Ecto neural progenitor cell (in vitro differentiated cells): ENCODE data around the gene TUBB2B.

Experiments used
- DNase-seq: peaks from one replicate; pipeline ENCODE4 v3.0.0-alpha.2; 2018; ENCODE audit warnings: low spot score

Gene TUBB2B

DNA sequence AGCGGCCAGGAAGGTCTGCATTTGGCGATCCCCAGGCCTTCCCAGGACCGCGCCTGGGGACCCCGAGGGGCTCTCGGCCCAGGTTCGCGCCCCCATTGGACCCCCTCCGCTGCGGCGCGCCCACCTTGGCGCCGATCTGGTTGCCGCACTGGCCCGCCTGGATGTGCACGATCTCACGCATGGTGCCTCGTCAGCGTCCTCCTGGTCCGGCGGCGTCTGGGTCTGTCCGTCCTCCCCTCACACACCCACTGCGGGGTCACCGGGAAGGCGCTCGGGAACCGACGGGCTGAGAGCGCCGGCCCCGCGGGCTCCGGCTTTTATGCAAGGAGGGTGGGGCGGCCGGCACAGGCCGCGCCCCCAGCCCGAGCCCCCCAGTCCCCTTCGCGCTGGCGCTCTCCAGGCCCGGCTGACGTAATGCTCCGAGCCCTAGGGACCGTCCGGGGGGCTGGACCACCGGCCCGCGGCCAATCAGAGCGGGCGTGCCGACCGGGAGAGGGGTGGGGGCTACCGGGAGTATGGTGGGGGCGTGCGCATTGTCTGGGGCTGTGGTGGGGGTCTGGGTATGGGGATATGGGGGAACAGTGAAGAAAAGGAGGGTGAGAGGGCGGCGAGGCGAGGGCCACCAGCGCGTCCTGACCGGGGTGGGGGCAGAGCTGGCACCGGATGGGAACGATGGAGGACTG, at the start of gene TUBB2B:
Gene TUBB2B, minus strand, starts transcription at position 291 of the 683 bp plus-strand sequence. Its CDS starts 110 bp downstream, at position 181.
- DNase-seq, result peak; percentile 94

DNA sequence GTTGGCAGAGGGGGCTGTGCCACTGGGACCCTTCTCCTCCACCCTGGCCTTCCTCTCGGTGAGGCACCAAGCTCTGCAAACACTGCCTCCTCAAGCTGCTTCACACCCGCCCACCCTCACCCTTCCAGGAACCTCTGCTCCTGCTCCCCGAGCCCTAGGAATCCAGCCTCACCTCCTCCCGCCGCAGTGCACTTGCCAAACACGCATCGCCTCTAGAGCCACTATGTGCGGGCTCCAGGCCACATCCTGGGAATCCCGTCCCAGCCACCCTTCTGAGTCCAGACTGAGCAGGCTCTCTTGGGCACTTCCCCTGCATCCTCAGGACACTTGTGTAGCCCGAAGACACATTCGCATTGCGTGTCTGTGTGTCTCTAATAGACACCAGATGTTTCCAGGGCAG, 49.8 kb upstream of the TUBB2B start:
- DNase-seq, result no peak

DNA sequence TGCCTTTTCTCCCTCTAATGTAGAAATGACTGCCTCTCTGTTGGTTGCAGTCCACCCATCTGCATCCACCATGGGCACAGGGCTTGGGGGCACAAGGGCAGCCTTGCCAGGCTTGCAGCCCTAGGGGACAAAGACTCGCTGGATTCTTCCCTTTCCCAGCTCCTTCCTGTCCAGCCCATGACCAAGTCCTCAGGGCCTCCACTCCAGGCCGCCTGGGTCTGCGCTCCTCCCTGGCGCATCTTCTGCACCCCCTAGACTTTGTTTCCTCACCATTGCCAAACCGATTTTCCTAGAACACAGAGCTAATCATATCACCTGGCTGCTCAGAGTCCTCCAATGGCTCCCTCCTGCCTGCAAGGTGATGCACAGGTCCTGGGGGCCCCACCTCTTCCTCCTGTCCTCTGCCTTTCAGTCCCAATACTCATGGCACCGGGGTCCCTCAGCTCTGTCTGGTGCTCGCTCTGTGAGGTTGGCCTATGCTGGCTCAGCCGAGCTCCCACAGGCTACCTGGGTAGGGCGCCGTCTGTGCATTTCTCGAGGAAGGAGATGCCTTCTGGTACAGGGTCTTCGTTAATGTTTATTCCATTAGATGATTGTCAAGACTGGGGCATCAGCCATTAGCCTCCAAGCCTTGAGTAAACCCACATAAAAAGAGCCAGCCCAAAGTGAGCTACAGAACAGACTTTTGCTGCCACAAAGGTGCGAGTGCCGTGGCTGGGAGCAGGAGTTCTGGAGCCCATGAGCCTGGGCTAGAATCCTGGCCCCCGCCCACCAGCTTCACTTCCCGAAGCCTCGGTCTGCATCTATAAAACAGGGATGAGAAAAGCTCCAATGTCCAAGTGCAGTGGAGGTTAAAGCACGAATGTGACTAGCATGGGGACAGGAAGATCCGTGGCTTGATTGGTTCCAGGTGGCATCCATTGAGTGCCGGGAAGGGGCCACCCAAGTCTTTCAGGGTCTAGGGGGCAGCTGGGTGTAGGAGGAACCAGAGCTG, 49.0 kb upstream of the TUBB2B start:
- no peak for DNase-seq

DNA sequence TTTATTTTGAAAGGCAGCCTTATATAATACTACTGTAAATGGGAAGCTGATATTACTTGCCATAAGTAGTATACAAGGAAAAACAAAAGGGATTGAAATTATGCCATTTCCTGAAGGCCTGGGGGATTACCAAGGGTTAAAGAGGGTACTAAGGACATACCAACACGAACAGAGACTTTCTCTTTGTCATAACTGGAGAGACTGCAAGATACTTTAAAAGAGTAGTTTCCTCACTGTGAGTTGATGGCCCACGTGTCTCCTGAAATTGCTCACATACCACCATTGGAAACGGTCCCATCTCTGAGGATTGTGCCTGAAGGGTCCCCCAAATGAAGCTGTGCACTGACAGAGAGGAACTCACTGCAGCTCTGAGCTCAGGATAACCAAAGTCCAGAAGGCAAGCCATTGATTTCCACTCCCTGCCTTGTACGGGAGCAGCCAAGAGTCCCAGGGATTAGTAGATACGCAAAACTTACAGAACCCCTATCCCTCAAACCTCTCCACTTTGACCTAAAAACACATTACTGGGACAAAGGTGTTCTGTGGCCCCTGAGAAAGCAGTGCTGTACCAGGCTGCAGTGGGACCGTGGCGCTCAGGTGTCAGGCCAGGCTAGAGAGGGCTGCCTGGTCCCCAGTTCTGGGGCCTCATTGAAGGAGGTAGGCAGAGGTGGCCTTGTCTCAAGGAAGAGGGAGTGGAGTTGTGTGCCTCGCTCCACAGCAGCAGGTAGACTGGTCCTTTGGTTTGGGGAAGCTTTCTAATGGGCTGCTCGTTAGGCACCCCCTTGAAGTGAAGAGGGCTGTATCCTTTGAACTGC, 46.5 kb upstream of the TUBB2B start:
- no peak for DNase-seq

DNA sequence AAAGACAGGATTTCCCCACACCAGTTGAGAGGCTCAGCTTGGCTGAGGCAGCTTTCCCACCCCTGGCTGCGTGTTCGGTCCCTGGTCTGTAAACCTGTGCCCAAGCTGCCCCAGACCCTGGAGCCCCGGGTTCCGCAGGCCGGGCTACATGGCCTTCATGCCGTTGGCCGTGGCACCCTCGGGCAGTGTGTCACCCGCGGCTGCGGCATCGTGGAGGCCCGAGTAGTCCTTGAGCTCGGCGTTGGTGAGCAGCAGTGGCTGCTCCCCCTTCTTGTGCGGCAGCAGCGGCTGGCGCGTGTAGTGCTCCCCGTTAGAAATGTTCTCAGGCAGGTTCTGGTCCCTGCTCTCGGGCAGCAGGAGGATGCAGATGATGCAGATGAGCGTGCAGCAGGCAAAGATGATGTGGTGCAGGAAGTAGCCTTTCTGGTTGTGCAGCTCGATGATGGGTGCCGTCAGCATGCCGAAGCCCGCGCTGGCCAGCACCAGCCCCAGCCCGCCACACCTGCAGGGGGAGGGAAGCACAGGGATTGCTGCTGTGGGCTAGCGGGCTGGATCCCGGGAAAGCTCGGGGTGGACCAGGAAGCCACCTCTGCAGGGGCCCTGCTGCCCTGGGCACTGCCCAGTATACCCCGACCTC, 45.6 kb upstream of the TUBB2B start:
- no peak for DNase-seq

DNA sequence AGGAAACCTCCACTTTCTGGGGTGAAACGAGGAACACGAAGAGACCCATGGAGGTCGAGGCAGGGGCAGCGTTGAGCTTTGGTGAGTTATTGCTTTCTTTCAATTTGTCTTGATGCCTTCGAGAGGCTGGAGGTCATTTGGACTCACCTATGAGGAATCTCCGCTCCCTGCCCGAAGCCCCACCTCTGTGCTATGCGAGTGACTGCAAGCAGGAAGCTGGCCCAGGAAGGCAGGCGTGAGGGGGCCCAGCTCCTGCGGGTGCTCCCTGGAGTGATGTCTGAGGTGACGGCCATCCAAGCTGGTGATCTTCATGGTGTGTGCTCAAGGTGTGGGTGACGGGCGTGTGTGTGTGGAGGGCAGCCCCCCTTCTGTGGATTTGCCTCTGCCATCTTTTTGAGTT, 44.3 kb upstream of the TUBB2B start:
- DNase-seq, result no peak

DNA sequence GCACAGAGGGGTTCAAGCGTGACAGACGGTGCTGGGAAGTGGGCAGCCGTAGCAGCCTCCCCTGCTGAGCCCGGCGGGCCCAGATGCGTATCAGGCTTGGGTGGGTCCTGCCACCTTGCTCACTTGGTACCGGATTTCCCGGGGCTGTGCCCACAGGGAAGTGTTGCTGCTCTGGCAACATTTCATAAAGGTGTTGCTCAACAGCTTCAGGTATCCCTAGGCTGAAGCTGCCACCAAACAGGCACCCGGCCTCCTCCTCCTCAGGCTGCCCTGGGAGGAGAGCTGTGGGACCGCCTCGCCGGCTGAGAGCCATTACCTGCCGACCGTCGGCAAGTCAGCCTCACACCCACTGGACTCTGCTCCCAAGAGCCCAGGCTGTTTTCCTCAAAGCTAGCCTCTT, 42.8 kb upstream of the TUBB2B start:
- no peak for DNase-seq

DNA sequence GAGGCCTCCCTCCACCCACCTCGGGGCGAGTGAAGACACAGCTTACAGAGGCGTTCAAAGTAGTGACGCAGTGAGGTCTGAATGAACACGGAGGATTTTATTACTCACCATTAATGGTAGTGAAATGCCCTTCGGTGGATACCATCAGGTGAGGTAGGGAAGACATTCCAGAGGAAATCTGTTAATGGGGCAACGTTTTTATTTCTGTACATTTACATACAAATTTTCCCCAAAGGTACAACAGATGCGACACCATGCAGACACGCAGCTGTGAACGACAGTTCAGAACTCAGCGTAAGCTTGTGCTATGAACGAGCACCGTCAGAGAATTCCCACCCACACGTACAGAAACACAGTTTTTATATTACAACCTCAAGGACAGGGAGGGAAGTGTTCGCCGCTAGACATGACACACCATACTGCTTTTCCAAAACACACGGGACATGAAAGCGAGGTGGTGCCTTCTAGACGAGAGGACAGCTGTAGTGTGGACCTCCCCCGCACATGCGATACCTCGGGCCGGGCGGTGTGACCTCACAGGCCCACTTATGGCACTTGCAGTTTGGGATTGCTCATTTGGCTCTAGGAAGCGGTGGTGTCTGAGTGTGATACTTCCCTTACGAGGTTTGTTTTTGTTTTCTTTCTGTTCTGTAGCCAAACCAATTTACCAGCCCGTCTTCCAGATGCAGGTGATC, 42.0 kb upstream of the TUBB2B start:
- DNase-seq, result no peak

DNA sequence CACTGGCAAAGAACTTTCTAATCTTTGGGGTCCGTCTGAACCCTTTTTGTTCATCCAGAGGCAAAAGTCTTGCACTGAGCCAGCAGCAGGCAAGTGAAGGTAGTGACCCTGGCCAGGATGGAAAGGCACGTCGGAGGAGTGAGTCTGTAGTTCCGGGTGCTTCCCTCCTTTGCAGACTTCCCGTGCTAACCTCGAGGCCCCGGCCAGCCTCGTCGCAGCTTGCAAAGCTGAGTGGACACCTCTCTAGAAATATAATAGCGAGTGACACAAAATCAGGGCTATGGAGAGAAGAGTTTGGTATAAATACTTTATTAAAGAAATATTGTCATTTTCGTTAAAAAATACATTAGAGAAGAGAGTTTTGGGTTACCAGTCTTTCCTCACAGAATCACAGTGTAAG, 41.2 kb upstream of the TUBB2B start:
- DNase-seq, result no peak

DNA sequence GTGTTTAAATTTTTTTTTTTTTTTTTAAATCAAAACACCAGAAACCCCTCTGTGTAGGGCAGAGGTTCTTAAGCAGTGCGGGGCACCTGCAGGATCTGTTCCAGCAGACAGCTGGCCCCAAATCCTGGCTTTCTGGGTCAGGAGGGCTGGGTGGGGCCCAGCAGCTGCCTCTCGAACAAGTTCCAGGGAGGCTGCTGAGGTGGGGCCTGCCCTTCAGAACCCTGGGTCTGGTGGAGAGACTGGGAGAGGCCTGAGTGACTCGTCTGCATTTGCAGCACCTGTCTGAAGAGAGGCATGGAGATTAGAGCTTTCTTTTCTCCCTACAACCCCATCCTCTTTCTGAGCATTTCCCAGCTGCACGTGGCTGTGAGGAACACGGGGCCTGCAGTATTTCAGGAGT, 39.7 kb upstream of the TUBB2B start:
- no peak for DNase-seq

DNA sequence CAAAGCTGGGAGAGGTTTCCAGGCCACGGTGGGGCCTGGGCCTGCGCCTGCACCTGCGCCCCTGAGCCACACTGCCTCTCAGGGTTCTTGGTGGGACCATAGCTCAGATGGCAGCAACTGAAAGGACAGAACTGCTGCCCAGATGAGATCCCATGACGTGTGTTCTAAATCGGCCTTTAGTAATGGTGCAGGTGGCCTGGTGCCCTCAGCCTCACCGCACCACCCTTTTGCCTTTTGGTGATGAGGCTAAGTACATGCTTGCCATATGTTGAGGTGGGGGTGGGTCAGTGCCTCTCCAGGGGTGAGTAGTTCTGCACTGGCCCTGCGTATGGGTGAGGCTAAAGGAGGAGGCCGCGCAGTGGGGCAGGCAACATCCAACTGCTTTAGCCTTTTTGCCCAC, 38.7 kb upstream of the TUBB2B start:
- DNase-seq, result no peak

DNA sequence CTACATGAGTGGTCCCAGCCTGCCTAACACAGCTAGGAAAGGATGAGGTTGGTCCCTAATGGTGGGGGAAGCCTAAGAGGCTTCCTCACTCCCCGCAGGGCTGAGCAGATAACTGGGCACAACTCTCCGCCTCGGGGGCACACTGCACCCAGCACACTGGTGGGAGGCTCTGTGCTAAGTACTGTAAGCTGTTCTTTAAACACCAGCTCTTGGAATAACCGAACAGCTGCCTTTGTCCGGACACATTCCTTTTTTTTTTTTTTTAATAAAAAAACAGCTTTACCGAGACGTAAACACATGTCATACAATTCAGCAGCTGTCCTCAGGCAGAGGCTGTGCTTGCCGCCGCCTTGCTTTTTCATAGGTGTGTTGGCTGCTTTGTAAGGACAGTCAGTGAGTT, 38.2 kb upstream of the TUBB2B start:
- DNase-seq, result no peak

DNA sequence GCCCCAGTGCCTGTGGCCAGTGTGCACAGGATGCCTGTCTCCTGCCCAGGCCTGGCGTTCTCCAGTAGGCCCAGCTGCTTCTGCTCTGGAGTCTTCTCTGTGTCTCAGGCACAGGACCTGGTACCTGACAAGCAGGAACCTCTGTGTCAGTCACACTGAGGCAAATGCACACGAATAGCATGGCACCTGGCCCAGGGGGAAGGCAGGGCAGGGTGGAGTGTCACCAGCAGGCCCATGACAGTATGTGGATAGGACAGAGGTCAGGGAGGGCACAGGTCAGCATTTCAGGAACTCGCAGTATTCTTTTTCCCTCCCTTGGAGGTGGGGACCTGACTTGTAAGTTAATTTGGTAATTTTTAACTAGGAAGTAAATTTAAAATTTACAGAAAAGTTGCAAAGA, 36.9 kb upstream of the TUBB2B start:
- DNase-seq, result no peak

DNA sequence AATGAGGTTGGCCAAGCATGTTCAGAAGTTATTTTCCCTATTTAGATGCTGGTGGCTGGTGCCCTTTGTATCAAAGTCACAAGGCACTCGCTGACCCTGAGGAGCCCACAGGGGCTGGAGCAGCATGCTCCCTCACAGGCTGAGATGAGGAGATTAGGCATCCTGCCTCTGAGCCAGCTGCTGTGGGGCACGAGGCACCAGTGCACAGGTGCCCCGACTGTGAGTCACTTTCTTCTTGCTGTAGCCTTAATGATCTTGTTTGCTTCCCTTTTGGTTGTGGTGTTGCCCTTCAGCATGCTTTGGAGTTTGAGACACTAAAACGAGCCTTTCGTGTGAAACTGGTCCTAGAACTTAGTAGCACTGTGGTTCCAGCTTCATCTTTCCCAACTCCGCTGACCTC, 35.6 kb upstream of the TUBB2B start:
- DNase-seq, result no peak

DNA sequence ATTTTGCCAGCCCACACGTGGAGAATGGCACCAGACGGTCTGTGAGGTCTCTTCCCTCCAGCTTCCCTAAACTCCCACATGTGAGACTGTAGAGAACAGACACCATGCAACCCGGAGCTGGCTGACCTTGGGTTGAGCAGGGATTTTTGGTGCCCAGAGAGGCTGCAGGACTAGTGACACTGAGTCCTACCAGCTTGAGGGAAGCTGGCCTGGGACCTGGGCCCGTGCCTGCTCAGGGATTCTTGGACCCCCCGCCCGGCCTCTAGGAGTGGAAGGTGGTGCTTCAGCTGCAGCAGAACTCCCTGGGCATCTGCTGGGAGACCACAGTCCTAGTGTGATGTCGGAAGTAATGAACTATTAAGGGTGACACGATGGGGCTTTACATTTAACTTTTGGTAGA, 34.5 kb upstream of the TUBB2B start:
- DNase-seq, result no peak

DNA sequence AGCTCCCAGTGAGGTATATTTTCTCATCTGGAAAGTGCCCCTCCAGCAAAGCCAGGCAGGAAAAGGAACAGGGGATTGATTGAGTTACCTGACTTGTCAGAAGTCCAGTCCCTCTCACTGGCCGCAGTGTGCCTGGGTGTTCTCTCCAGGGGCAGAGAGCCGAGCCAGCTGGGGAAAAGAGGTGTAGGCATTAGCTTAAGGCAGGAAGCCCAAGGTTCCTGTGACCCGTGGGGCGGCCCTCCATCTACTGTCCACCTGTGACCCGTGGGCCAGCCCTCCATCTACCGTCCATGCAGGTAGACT, 34.0 kb upstream of the TUBB2B start:
- DNase-seq, result no peak

DNA sequence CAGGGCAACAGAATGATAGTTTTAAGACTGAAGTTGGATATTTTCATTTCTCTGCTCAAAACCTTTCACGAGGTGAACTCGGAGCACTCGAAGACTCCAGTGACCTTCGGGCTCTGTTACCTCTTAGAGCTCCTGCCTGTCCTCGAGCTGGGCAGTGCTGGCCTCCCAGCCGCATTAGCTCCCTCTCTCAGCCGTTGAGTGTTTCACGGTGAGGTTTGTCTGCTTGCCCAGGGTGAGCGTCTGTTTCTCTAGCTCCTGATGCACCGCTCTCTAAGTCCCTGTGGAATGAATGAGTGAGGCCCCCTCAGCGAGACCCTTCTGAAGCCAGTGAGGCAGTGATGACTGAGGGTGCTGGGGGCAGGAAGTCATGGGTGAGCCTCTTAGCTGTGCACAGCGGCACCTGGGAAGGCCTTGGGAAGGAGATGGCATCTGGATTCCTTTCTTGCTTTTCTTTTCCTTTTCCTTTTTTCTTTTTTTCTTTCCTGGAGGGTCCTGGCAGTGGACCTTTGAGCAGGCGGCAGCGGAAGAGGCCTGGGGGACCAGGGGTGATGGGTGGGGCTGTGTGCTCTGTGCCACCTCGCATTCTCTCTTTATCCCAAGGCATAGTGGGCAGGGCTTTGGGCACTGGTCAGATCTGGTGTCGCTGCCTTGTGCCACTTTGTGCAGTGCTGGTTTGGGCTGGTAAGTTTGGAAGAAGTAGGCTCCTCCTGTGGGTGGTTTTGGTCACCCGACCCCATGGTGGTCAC, 33.5 kb upstream of the TUBB2B start:
- DNase-seq, result no peak

DNA sequence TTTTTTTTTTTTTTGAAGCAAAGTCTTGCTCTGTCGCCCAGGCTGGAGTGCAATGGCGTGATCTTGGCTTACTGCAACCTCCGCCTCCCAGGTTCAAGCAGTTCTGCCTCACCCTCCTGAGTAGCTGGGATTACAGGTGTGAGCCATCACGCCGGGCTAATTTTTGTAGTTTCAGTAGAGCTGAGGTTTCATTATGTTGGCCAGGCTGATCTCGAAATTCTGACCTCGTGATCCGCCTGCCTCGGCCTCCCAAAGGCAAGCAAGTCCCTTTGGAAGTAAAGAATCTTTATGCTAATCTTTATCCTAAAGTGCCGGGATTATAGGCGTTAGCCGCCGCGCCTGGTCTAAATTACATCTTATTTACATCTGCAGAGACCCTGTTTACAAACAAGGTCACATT, 32.8 kb upstream of the TUBB2B start:
- DNase-seq, result no peak

DNA sequence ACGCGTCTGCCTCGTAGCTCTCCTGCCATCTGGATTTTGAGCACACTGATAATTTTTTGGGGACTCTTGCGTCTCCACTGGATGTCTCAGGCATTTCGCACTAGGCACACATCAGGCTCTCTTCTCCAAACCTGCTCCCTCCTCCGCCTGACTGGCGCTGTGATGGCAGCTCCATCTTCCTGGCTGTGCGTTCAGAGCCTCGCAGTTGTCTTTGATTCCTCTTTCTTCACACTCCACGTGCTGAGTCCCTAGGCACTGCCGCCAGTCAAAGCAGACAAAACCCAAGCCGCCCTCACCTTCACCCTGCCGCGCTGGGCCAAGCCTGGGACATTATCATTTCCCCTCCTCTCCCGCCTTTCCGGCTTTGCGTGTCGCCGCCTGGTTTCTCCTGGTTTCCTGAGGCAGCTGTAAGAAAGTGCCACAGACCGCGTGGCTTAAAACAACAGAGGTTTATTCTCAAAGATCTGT, 32.1 kb upstream of the TUBB2B start:
- DNase-seq, result no peak

DNA sequence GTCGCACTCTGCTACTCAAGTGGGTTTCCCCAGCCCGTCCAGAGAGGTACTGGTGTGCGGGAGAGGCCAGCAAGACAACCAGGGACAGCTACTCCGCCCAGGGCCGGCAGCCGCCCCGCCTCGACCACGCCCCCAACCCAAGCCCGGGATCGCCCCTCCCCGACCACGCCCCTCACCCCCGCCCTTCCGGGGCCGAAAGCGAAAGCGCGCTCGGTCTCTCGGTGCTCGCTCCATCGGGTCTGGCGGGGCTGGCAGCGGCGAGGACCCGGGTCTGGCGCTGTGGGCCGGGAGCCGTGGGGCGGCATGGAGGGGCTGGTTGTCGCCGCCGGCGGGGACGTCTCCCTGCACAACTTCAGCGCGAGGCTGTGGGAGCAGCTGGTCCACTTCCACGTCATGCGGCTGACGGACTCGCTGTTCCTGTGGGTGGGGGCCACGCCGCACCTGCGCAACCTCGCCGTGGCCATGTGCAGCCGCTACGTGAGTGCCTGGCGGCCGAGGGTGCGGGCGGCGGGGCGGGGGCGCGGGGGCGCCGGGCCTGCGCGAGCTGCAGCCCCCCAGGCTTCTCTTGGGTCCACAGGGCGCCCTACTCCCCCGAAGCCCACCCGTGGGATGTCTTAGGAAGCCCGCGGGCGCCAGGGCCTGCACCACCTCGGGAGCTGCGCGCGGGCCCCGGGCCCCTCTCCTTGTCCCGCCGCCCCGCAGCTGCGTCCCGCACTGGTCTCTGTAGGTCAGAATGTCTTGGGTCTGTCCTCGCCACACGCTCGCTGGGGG, 31.5 kb upstream of the TUBB2B start, which contains the start of gene PSMG4:
Gene PSMG4, plus strand, starts transcription at position 228 of the 771 bp plus-strand sequence. Its CDS starts 76 bp downstream, at position 304.
- peak; percentile 99 for DNase-seq
